Stimulated activated CD4-positive, alpha-beta T cell treated with anti-CD3 and anti-CD28 coated beads, Interleukin-4, amount 100 ng/mL, for 24 hours (primary cell): ENCODE measurements around the gene LAMB4.

Experiments used
- DNase-seq: peaks from one replicate; pipeline ENCODE4 v3.0.0-alpha.2; 2020

The LAMB4 gene

DNA sequence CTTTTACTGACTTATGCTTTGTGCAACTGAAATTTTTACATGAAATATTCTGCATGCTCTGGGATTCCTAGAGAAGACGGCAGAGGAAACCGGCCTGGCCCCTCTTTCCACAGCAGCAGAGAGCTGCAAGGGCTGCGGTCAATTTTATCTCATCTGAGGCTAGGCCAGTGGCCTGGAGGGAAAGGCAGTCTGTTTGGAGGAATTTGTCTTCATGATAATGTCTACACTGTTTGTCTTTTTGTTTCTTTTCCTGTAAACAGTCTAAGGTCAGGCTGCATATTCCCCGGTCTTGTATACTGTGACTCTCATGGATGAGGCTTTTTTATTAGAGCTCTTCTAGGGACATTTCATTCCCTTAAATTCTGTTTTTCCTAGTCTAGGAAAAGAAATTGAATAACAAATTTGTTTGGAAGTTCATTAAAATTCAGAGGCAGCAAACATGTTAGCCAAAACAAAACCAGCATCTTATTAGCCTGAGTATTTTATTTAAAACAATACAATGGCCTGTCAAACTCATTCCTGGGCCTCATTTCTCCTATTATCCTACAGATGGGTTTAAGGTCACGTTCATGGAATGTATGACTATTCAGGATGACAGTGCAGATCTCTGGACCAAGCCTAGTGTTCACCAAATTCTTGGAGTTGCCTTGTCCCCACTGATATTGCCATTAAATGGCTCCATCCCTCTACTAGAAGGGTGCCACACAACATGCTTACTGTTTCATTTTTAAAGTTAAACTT is 26.4 kb downstream of the LAMB4 start:
- no peak for DNase-seq

DNA sequence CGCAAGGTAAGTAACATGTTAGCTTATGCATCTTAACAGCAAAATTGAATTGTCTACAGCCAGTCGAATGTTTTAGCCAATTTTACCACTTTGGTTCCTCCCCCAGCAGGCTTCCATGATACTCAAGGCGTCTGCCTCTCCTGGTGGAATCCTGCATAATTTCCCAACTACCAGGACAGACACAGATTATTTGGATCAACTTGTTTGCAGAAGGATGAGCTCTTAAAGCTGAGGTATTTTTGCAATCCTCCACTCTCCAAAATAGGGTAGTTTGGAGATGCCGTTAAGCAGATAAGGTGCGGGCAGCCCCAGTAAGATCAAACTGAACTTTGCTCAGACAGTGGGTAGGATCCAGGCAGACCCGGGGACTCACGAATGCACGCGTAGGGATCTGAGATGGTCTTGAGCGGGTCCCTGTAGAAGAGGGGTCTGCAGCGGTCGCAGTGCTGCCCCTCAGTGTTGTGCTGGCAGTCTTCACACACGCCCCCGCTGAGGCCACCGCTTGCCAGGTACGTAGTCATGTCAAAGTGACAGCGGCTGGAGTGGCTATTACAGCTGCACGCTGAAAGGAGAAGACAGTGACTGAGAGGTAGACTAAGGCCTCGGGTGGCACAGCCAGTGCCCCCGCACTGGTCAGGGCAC is 27.4 kb downstream of the LAMB4 start:
- DNase-seq, result no peak

DNA sequence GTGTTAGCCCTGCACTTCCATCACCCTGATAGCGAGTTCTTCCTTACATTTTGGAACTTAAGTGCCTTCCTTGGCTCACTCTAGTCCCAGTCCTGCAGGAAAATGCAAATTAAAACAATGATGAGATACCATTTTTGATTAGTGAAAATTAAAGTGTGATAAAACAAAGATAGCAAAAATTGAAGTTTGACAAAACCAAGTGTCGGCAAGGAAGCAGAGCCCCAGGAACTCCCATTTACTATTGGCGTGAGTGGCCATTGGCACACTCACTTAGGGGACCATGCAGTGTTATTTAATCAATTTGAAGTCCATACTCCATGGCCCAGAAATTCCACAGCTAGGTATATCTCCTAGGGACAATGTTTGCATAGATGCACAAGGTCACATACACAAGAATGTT is 28.4 kb downstream of the LAMB4 start:
- no peak for DNase-seq

DNA sequence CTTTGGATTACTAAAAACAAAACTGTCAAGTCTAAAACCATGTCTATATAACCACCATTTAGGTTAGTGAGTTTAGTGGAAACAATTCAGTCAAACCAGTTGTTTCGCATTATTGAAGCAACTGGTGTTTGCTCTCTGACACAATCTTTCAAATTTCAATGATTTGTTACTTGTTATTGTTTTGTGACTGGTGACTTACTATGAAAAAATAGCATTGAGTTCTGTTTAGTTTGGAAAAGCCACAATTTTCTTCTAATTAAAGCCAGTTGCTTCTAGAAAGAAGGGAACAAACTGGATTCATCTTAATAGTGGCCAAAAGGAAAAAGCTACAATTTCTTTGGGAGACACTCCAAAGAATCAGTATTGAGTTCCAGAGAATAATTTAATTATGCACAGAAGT is 30.4 kb downstream of the LAMB4 start:
- no peak for DNase-seq

DNA sequence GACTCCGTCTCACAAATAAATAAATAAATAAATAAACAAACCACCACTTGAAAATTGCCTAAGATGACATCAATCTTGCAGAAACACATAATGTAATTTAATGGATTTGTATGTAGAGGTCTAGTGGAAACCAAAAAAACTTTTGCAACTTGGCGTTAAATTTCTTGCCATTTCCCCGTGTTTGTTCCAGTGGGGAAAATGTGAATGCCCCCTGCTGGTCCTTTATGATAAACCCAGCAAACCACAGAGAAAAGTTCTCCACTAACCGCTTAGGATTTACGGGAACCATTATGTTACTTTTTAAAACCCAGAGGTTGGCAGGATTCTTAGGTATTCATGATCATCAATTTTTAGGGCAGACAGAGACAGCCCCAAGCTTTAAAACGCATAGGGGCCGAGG is 32.5 kb downstream of the LAMB4 start:
- no peak for DNase-seq

DNA sequence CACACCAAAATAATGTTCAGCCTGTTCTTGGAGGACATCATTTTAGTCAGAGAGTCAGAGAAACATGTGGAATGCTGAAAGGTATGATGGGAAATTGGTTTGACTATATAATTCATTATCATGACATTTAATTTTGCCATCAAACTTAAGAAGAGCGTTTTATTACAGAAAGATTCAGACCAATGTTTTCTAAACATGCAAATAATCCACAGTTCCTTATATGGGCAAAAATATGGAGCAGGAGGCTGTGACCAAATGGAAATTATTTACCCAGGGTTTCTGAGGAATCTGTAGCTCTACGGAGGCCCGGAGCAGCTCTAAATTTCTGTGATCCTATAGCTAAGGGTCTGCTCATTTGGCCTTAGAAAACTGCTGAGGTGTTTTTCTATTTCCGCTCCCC is 33.2 kb downstream of the LAMB4 start:
- no peak for DNase-seq

DNA sequence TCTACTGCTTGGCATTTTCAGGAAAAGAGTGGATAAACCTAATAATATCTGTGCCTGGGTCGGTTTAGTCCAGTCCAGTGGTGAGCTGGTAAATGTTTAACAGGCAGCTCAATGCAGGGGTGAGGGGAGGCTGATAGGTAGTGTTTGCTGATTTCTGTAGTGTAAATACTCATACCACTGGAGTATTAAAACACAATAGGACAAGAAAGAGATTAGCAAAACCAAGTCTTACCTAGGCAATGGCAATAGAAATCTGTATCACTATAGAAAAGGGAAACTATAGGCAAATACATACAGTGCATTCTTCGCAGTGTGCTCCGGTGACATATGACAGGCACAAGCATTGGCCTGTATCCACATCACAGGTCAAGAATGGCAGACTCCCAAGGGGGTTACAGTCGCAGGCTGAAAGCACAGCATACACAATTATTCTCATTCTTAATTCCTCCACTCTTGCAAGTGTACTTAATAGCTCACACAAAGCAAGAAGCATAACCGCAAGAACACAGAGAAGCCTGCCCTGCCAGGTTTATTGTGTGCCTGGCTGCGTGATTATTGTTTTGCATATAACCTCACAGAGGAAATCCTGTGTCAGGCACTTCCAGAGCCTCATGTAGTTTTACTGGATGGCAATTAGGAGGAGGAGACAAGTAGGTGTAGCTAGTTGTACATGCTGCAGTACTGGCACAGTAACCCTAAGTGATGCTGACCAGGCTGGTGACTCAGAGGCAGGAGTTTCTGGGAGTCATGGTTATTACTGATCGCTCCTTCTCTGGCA is 35.0 kb downstream of the LAMB4 start:
- DNase-seq, result no peak

DNA sequence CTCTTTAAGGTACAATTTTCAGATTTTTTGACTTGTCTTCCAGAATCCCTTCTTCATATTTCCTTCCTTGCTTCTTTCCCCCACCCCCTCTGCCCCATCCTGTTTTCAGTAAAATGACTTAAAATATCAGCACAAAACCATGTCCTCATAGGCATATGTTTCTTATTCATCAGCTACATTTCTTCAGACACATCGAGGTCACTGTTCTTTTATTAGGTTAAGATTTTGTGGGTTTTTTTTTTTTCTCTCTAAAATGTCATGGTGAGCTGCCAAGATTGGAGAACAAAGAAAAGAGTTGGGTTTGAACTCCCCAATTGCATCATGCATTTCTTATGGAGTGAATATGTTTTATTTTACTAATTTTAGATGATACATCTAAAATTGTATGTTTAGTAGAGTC is 35.8 kb downstream of the LAMB4 start:
- no peak for DNase-seq

DNA sequence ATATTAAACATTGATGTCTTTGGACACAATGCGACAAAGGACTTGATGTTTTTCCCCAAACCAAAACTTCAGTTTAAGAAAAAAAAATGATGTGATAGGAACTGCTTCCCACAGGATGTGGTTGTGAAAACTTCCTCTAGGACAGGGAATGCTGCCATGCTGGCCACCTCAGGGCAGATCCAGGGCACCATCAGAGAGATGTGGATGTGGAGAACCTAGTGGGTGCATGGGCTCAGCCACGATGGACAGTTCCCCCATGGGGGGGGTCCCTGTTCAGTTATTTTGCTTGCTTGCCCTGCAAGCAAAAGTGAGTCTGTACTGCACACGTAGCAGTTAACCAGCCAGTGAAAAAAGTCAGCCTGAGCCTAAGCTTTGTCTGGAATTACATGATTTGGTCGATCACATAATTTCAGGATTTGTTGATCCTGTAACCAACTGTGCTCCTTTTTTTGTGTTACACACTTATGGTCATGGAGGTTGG is 36.3 kb downstream of the LAMB4 start:
- DNase-seq, result no peak

DNA sequence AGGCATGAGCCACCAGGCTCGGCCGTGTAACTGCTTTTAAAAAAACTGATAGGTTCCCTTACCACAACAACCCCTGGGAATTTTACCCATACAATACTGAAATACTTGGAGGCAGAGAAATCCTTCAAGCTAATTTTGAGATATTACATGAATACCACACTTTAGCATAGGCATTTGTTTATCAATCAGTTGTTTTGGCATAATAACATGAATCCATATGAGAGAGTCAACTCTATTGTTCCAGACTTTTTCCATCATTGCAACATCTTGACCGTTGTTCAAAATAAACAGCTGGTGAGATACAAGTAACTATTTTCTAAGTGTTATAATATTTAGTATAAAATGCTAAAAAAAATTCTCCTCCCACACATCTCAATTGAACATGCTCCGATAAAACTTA is 36.8 kb downstream of the LAMB4 start:
- DNase-seq, result no peak

DNA sequence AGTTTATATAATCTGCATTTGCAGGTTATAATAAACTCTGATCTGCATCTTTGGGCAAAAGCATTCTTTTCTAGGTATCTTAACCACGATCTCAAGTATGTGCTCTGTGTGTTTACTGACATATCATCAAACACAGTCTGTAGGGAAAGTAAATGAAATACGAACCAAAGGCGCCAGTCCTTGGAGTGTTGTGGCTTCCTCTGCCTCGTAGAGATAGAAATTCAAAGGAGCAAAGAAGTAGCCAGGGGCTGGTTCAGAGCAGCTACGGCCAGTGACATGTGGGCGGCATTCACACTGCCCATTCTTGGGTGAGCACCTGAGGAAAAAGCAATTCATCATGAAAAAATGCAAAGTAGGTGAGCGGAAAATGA is 38.7 kb downstream of the LAMB4 start:
- DNase-seq, result no peak

DNA sequence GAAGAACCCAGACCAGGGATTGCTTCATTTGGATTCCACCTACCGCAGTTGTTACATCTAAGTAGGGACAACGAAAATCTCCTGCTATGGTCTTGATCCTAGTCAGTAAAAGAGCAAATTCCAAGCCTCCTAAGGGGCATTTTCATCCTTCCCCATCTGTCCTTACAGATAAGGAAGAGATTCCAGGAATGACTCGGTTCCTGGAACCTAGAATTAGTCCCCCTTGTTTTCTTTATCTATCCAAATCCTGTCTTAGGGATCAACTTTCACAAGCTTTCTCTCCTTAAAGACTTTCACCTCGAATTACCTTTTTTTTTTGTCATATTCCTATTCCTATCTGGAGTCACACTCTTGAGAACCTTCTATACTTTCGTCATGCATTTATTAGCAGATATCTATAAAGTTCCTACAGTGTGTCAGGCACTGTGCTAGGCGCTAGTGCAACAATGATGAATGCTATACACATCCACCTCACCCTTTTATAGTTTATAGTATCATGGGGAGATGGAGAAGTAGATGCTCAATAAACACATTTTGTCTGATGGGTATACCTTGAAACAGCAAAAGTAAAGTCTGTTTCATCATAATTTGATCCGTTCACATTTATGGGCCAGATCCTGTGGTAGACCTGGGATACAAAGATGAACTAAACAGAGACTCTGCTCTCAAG is 39.2 kb downstream of the LAMB4 start:
- no peak for DNase-seq

DNA sequence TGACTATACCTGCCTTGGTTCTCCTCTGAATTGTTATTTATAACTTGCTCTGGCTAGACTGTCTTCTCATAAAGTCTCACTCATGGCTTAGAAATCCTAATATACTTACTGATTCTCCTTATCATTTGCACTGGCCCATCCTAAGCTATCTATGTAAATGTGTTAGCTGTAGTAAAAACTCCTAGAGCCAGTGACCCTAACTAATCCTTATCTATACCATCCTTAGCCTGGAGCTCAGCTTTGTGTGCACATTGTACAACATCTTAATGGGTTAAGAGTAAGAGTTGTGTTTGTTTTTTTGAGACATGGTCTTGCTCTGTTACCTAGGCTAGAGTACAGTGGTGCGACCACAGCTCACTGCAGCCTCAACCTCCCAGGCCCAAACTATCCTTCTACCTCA is 40.8 kb downstream of the LAMB4 start:
- no peak for DNase-seq

DNA sequence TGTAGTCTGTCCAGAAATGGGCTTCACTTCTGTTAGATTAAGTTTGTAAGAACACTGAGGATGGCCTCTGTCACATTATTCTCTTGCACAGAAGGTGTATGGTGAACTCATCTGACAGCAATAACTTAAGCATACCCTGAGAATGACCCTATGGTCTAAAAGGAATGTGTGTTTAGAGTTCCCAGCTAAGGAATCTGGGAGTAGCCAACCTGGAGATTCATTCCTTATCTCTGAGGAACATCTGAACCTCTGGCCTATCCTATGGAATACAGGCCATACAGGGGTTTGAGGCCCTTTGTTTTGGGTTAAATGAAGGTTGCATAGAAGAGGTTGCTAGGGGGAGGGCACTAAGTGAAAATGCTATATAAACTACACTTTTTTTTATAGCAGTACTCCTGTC is 41.4 kb downstream of the LAMB4 start:
- no peak for DNase-seq

DNA sequence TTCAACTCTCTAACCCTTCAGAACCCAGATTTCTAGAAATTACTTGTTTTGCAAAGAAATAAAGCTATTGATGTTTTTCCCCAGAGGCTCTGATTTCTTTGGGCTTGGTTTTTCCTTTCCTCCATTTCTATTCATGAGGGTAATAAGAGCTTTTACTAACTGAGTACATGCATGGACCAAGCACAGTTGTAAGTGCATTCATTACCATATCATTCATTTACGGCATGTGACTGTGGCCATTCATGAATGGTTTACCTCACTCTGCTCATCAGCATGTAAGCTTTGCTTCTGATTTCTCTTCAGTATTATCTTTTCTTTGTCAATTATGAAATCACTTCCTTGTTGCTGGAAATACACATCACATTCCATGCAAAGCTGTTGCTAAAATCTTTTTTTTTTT is 42.4 kb downstream of the LAMB4 start:
- DNase-seq, result no peak

DNA sequence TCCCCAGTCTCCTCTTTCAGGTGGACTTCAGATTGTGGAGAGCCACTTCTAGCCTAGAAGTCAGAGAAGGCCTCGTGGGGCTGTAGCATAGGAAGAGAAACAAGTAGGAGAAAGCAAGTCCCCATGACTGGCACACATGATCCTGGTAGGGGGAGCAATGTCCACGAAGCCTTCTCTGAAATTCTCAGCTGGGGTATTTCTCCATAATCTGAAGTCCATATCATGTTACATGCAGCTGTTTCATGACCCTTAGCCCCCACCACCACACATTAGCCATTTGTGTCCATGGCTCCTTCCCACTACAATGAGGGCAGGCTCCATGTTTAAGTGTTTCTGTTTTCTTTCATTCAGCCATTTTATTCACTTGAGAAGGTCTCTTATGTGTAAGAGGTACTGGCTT is 43.2 kb downstream of the LAMB4 start:
- DNase-seq, result no peak

DNA sequence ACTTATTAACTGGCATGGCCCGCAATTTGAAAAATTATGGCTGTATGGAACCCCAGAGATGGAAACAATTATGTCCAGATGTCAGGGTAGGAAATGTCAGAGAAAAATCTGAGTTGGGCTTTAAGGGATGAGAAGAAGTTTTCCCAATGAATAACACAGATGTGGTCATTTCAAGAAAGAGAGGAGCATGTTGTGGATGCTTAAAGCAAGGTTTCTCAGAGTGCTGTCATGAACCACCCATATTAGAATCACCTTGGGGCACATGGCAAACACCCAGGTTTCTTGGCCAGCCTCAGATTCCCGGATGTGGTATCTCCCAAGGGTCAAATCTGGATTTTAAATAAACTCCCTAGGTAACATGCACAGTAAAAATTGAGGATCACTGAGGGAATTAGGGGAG is 43.6 kb downstream of the LAMB4 start:
- no peak for DNase-seq

DNA sequence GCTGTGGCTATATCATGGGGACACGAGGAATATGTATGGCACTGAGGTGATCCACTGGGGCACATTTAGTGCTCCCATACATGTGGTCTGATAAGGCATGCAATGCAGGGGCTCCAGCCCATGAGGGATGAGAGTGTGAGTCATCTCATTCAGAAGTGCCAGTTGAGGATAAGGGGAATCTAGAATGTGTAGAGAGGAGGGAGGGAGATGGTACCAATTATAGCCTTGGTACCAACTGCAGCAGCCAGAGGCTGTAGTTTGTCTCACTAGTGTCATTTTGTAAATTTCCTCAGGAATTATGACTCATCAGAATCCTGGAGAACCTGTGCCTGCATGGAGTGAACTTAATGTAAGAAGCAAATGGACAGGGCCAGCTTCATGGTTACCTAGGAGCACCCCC is 46.2 kb downstream of the LAMB4 start:
- DNase-seq, result no peak

DNA sequence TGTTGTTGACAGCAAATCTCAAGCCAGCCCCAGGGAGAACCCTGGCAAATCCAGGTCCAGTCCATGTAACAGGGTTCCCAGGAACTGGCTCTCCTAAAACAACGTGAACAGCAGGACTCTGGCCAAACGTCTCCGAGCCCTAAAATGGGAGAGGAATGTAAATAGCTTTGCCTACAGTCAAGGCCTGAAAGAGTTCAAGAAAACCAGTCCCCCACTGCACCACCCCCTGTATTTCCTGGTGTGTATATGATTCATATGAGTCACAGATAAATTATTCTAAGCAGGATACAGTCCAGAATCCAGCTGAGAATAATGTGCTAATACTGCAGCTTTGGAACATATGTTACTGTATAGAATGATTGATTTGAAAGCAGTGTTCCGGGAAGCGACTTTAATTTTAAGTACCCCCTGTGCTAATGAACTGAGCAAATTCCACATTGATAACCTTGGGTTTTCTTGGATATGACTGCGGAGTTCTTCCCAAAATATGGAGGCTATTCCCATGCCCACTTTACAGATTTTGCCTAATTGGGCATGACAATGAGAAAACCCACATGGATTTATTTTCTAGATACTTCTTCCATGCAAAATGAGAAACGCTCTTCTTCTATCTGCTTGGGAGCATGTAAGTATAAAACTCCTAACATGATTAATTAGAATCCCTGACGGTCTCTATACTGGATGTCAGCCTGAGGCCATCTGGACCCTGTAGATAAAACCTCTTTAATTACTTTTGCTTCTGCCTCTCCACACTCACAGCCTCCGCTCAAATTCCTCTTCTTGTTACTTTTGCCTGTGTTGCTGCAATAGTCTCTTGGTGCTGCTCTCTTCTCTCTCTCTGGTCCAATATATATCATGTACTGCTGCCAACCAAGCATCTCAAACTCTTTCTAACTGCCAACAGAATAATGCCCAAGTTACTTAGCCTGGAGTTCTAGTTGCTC is 50.2 kb downstream of the LAMB4 start:
- no peak for DNase-seq

DNA sequence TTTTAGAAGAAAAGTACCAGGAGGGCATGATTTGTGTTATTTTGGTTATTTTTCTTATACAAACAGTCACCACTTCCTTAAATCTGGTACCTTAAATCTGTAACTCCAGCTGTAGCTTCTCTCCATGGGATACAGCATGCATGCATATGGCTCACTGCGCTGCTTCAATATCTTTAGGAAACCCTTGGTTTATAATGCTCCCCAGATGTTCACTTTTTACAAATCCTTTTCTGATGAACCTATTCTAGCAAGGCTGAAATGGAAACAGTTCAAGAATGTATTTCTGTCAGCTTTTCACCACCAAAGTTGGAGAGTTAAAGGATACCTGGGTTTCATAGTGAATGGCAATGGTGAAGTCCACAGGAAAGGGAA is 50.9 kb downstream of the LAMB4 start:
- no peak for DNase-seq

DNA sequence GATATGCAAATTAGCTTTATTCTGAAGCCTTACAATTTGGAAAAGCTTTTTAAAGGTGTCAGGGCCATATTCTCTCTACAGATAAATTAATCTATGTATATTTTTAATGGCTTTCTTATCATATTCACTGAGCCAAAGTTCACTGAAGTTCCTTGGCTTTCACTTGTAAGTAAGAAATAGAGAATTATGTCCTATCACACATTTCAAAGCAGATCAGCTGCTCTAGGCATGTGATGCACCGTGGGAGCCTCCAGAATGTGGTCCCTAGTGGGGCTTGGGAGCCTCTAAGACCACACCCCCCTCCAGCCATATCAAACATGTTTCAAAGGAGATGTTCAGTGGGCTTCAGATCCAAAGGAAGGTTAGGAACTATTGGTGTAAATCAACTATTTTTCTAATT is 51.5 kb downstream of the LAMB4 start:
- DNase-seq, result no peak

DNA sequence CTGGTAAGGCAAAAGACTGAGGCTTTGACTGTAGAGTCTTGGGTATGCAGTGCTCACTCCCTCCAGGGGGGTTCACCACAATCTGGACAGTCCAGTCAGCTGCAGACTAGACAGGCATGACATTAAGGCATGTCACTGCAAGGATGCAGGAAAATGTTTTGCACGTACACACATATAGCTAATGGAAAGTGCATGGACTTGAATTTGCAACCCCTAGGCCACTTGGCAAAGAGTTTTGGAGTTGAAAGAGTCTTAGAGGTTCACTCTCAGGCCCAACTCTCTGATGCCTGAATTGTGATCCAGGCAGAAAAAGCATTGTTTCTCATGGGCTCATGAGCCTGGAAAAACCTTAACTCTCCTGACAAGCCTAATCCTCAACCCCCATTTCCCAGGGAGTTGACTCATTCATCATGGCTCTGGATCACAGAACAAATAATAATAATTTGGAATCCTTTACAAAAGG is 51.9 kb downstream of the LAMB4 start:
- DNase-seq, result no peak
